T-helper 1 cell treated with Interleukin-12 subunit alpha and Interleukin-12 subunit beta and Interleukin-4 antibody, amounts not matched to agents 30 ng/mL and 1 ng/mL, for 36 hours (primary cell): ENCODE data around the gene TTF1. TPM values are rescaled to one million over a fixed set of nuclear protein-coding genes. Genes with fewer than 3 reads are reported as not detected.
"Not testable (repeated sequence)": the region's sequence is repeated elsewhere in the genome, so short reads cannot be mapped to it uniquely, and the experiment has no call there.

Experiments used
- intact Hi-C: fragments of 100-400 bp; cut with micrococcal nuclease; formaldehyde crosslinking; loops from one replicate; pipeline ENCODE4 v1.15.1; 2024
- total RNA-seq: library from RNA; stranded (reverse); gene quantifications from 2 replicates; pipeline ENCODE4 v1.2.3, GENCODE V29; 2022

The TTF1 gene
- total RNA-seq, 1 donor from 2014 or later, result 24.4 TPM

- intact Hi-C loops, result loop anchor here (1.0 kb wide), 3 partner anchors 163 to 560 kb away; no protein-coding TSS in a partner anchor
Measured at GRCh38 chr9:132412089-132412488, 5.4 kb upstream of the TTF1 start.

- intact Hi-C loops, result loop anchor here (1.0 kb wide), 3 partner anchors 96 to 491 kb away; no protein-coding TSS in a partner anchor
Measured at GRCh38 chr9:132411091-132411508, 4.5 kb upstream of the TTF1 start.

- intact Hi-C loops, result loop anchor here (1.0 kb wide), 3 partner anchors 97 to 492 kb away; no protein-coding TSS in a partner anchor
Measured at GRCh38 chr9:132410642-132411041, 4.0 kb upstream of the TTF1 start.

- intact Hi-C loops, result loop anchor here (1.0 to 10.0 kb wide), 6 partner anchors 77 to 1285 kb away; partner anchors contain the start of genes GTF3C5, NTNG2, NUP214 and PRRC2B
Measured at GRCh38 chr9:132409828-132410528, 3.3 kb upstream of the TTF1 start, which contains the start of gene CFAP77. Gene CFAP77 (plus strand): TSS chr9:132410211. CDS start chr9:132410272, 61 bp downstream.

- intact Hi-C loops, result loop anchor here (5.0 to 10.0 kb wide), 5 partner anchors 244 to 1284 kb away; partner anchors contain the start of genes GTF3C5, NTNG2, NUP214 and PRRC2B
Measured at GRCh38 chr9:132408521-132408920, 1.9 kb upstream of the TTF1 start.

- intact Hi-C loops, result loop anchor here (2.0 to 10.0 kb wide), 6 partner anchors 242 to 1282 kb away; partner anchors contain the start of genes GTF3C4, GTF3C5, NTNG2 and NUP214
Measured at GRCh38 chr9:132407196-132407595, 556 bp upstream of the TTF1 start.

GRCh38 chr9:132404228-132404881 is 2.3 kb downstream of the TTF1 start:
- intact Hi-C loops, result loop anchor here (2.0 to 10.0 kb wide), 5 partner anchors 112 to 1280 kb away; partner anchors contain the start of genes NTNG2, NUP214, PRRC2B and STKLD1

- intact Hi-C loops, result loop anchor here (10.0 kb wide), 4 partner anchors 237 to 1277 kb away; partner anchors contain the start of genes NTNG2, NUP214, PRRC2B and STKLD1
Measured at GRCh38 chr9:132401824-132402223, 4.8 kb downstream of the TTF1 start.

- intact Hi-C loops, result no loop called here
Measured at GRCh38 chr9:132395560-132395959, 11.1 kb downstream of the TTF1 start.

GRCh38 chr9:132391449-132391848 is 15.2 kb downstream of the TTF1 start:
- intact Hi-C loops, result no loop called here

- intact Hi-C loops, result no loop called here
Measured at GRCh38 chr9:132390966-132391365, 15.7 kb downstream of the TTF1 start.

GRCh38 chr9:132387133-132387532 is 19.5 kb downstream of the TTF1 start:
- intact Hi-C loops, result no loop called here

GRCh38 chr9:132384376-132384775 is 22.3 kb downstream of the TTF1 start:
- intact Hi-C loops, result no loop called here

GRCh38 chr9:132383462-132383883 is 23.2 kb downstream of the TTF1 start:
- intact Hi-C loops, result no loop called here

- intact Hi-C loops, result no loop called here
Measured at GRCh38 chr9:132381966-132382541, 24.6 kb downstream of the TTF1 start.

- intact Hi-C loops, result not testable (repeated sequence)
Measured at GRCh38 chr9:132378416-132378815, 28.2 kb downstream of the TTF1 start.

- intact Hi-C loops, result not testable (repeated sequence)
Measured at GRCh38 chr9:132377769-132378168, 28.9 kb downstream of the TTF1 start.

GRCh38 chr9:132372177-132373095 is 34.2 kb downstream of the TTF1 start:
- intact Hi-C loops, result no loop called here

GRCh38 chr9:132370592-132370991 is 36.0 kb downstream of the TTF1 start:
- intact Hi-C loops, result no loop called here

GRCh38 chr9:132369421-132369820 is 37.2 kb downstream of the TTF1 start:
- intact Hi-C loops, result no loop called here
